BE2C (cell line): ENCODE measurements around the gene MAN2B1. TPM values are rescaled to one million over a fixed set of nuclear protein-coding genes. Genes with fewer than 3 reads are reported as not detected.
"Not testable (repeated sequence)": the region's sequence is repeated elsewhere in the genome, so short reads cannot be mapped to it uniquely, and the experiment has no call there.

ENCODE experiments used
- DNase-seq: peaks from one replicate; pipeline ENCODE4 v3.0.0-alpha.2; 2020
- H3K27me3 ChIP-seq: fragments of 250-450 bp; sonication (Bioruptor Pico); 2 replicates; pipeline ENCODE4 v1.5.1; 2020; ENCODE audit warnings: mild to moderate bottlenecking
- H3K36me3 ChIP-seq: fragments of 250-450 bp; sonication (Bioruptor Pico); 2 replicates; pipeline ENCODE4 v1.5.1; 2020; ENCODE audit warnings: mild to moderate bottlenecking
- H3K4me1 ChIP-seq: fragments of 250-450 bp; sonication (Bioruptor Pico); 2 replicates; pipeline ENCODE4 v1.5.1; 2020
- H3K4me3 ChIP-seq: 2 replicates; pipeline ENCODE4 v1.5.1; 2011; ENCODE audit warnings: low read depth, low read length
- H3K9me3 ChIP-seq: fragments of 250-450 bp; sonication (Bioruptor Pico); 2 replicates; pipeline ENCODE4 v1.5.1; 2020
- CTCF ChIP-seq: IDR thresholded peaks from 2 replicates; pipeline ENCODE4 v1.5.1; 2012; ENCODE audit warnings: mild to moderate bottlenecking, low read depth, low read length
- polyA plus RNA-seq: library from polyadenylated mRNA; unstranded; fragments of >200 nt; gene quantifications from one replicate; pipeline ENCODE4 v1.2.1, GENCODE V29; 2012; ENCODE audit warnings: low read depth, missing spikeins; ENCODE audit not compliant: insufficient read length, insufficient read depth

The MAN2B1 gene
- polyA plus RNA-seq, result 13.6 TPM

GRCh38 chr19:12666265-12667048, at the start of gene MAN2B1, which contains the start of gene WDR83:
Gene MAN2B1, minus strand, starts transcription at chr19:12666742. Its CDS starts 41 bp downstream, at chr19:12666701.
Gene WDR83, plus strand, starts transcription at chr19:12666807. Its CDS starts 2,984 bp downstream, at chr19:12669791.
- peaks cover 12% of the 10 kb centered on the region; the same call in 1 of the 2 replicates for H3K36me3 ChIP-seq
- H3K4me1 ChIP-seq, result no peaks in the 10 kb centered on the region

DNA sequence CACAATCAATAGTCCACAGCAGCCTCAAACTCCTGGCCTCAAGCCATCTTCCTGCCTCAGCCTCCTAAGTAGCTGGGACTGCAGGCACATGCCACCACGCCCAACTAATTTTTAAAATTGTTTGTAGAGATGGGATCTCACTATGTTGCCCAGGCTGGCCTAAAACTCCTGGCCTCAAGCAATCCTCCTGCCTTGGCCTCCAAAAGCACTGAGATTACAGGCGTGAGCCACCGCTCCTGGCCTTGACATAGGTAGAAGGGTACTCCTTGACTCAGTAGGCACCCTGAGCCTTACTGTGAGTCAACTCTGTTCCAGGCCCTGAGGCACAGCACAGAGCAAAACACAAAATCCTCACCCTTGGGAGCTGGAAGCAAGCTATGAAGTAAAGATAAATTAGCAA, 49.4 kb upstream of the MAN2B1 start:
- no peaks in the 10 kb centered on the region; the same call in 1 of the 2 replicates for H3K4me1 ChIP-seq
- H3K9me3 ChIP-seq, result no peaks in the 10 kb centered on the region
- no peak for DNase-seq
- H3K36me3 ChIP-seq, result peaks cover 95% of the 10 kb centered on the region
- TF ChIP-seq CTCF, result no peak
- H3K4me3 ChIP-seq, result no peak overlapping the region
- H3K27me3 ChIP-seq, result no peaks in the 10 kb centered on the region

More at GRCh38 chr19:12666265-12667048, at the start of gene MAN2B1, which contains the start of gene WDR83:
- DNase-seq, result peak; percentile 88
- no peak for TF ChIP-seq CTCF
- Histone ChIP-seq H3K9me3 (no peaks in the 10 kb centered on the region), H3K27me3 (no peaks in the 10 kb centered on the region), H3K4me3 (peak within 1 kb of the TSS; percentile 89)

DNA sequence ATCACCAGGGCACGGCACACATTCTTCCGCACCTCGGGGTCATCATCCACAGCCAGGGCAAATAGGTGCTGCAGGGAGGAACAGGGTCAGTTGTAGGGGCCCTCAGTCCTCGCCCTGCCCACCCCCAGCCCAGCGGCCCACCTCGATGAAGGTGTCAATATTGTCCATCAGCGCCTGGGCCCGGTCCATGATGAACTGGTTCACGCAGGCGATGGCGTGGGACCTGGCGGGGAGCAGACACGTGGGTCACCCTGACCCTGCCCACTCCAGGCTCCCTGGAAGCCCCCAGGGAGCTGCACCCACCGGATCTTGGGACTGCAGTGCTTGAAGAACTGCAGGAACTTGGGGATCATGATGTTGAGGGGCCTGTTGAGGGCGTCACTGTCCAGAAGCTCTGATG, 48.6 kb upstream of the MAN2B1 start:
- no peak overlapping the region for H3K4me3 ChIP-seq
- no peak for TF ChIP-seq CTCF
- peaks cover 95% of the 10 kb centered on the region for H3K36me3 ChIP-seq
- no peaks in the 10 kb centered on the region for H3K4me1 ChIP-seq
- H3K9me3 ChIP-seq, result no peaks in the 10 kb centered on the region
- H3K27me3 ChIP-seq, result no peaks in the 10 kb centered on the region
- no peak for DNase-seq

DNA sequence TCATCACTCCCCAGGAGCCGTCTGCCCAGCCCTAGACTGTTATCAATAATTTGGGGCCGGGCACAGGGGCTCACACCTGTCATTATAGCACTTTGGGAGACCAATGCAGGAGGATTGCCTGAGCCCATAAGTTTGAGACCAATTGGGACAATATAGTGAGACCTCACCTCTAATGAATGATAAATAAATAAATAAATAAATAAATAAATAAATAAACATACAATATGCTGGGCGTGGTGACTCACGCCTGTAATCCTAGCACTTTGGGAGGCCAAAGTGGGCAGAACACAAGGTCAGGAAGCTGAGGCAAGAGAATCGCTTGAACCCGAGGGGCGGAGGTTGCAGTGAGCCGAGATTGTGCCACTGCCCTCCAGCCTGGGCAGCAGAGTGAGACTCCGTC, 46.8 kb upstream of the MAN2B1 start:
- H3K27me3 ChIP-seq, H3K9me3 ChIP-seq, H3K4me1 ChIP-seq, DNase-seq, H3K4me3 ChIP-seq: not testable (repeated sequence)
- peaks cover 97% of the 10 kb centered on the region for H3K36me3 ChIP-seq

- H3K27me3 ChIP-seq, H3K4me1 ChIP-seq, DNase-seq, H3K4me3 ChIP-seq, H3K9me3 ChIP-seq: not testable (repeated sequence)
- peaks cover 94% of the 10 kb centered on the region for H3K36me3 ChIP-seq
These were observed 45.5 kb upstream of the MAN2B1 start for GRCh38 chr19:12712077-12712476.

- Histone ChIP-seq H3K4me1 (no peaks in the 10 kb centered on the region), H3K27me3 (no peaks in the 10 kb centered on the region), H3K4me3 (no peak overlapping the region), H3K36me3 (peaks cover 94% of the 10 kb centered on the region), H3K9me3 (no peaks in the 10 kb centered on the region)
- no peak for TF ChIP-seq CTCF
- DNase-seq, result no peak
These were observed 44.6 kb upstream of the MAN2B1 start for GRCh38 chr19:12711187-12711586.

- Histone ChIP-seq H3K9me3 (no peaks in the 10 kb centered on the region), H3K36me3 (peaks cover 94% of the 10 kb centered on the region), H3K4me1 (no peaks in the 10 kb centered on the region), H3K27me3 (no peaks in the 10 kb centered on the region), H3K4me3 (no peak overlapping the region)
- no peak for TF ChIP-seq CTCF
- no peak for DNase-seq
These were observed 42.1 kb upstream of the MAN2B1 start for GRCh38 chr19:12708641-12709040.
